ENCODE data around the gene DNAL4. TPM values are rescaled to one million over a fixed set of nuclear protein-coding genes. Genes with fewer than 3 reads are reported as not detected.

DNAL4 gene
- total RNA-seq, 2 experiments from 2014 or later: 1.9 to 2.7 TPM

- DNase-seq: peak in 4 of 14 experiments; percentile 48 to 63 (median 58)
Observed at GRCh38 chr22:38753948-38754750, 39.8 kb downstream of the DNAL4 start.

GRCh38 chr22:38751422-38752346 lies 42.3 kb downstream of the DNAL4 start:
- TF ChIP-seq, protein P1, sequence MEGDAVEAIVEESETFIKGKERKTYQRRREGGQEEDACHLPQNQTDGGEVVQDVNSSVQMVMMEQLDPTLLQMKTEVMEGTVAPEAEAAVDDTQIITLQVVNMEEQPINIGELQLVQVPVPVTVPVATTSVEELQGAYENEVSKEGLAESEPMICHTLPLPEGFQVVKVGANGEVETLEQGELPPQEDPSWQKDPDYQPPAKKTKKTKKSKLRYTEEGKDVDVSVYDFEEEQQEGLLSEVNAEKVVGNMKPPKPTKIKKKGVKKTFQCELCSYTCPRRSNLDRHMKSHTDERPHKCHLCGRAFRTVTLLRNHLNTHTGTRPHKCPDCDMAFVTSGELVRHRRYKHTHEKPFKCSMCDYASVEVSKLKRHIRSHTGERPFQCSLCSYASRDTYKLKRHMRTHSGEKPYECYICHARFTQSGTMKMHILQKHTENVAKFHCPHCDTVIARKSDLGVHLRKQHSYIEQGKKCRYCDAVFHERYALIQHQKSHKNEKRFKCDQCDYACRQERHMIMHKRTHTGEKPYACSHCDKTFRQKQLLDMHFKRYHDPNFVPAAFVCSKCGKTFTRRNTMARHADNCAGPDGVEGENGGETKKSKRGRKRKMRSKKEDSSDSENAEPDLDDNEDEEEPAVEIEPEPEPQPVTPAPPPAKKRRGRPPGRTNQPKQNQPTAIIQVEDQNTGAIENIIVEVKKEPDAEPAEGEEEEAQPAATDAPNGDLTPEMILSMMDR (IDR thresholded peaks at IDR 0.05): no peak
- peak overlapping the region; percentile 67 to 81 for H3K27ac ChIP-seq (ENCODE audit: low read depth in 1 of 2, low read length in 2 of 2)
- Mint-ChIP-seq H3K4me1 (ENCODE audit: low read depth) (peaks cover 64% of the 10 kb centered on the region), H3K27ac (peak overlapping the region; percentile 99), H3K4me3 (peak overlapping the region; percentile 99), H3K9me3 (no peaks in the 10 kb centered on the region), H3K36me3 (ENCODE audit: low read depth) (peaks cover 88% of the 10 kb centered on the region), H3K27me3 (no peaks in the 10 kb centered on the region)
- H3K4me3 ChIP-seq (ENCODE audit: low read length): peak overlapping the region; percentile 98
- peaks cover 74% of the 10 kb centered on the region for H3K36me3 ChIP-seq (ENCODE audit: insufficient read depth, low read length)
- peaks cover 75% of the 10 kb centered on the region for H3K4me1 ChIP-seq (ENCODE audit: insufficient read depth, low read length)
- intact Hi-C loops (cut with DNase I, micrococcal nuclease): loop anchor here (1.0 to 5.0 kb wide), 2 partner anchors 46 to 91 kb away; partner anchors contain the start of genes GTPBP1 (in 1 of the 2) and NPTXR (in 1 of the 2)
- ChIA-PET CTCF (interaction anchor here (1.1 to 2.1 kb wide), 8 partner anchors 10 to 119 kb away, joined by 3 to 12 read pairs (median 5); no protein-coding TSS in a partner anchor), POLR2A (interaction anchor here (0.7 to 25.2 kb wide), 20 partner anchors 11 to 568 kb away, joined by 3 to 752 read pairs (median 4); partner anchors contain the start of genes CBX6, CBY1, FAM227A and GTPBP1)
- no peaks in the 10 kb centered on the region for H3K9me3 ChIP-seq (ENCODE audit: control insufficient read depth in 1 of 2, insufficient read depth in 1 of 2, low read length in 2 of 2)
- H3K27me3 ChIP-seq (ENCODE audit: control insufficient read depth in 1 of 2, insufficient read depth in 2 of 2, low read length in 2 of 2): no peaks in the 10 kb centered on the region
- DNase-seq (peak; percentile 51 to 94 (median 78)), ATAC-seq (ENCODE audit: poor library complexity) (peak; percentile 59)

More at GRCh38 chr22:38753948-38754750, 39.8 kb downstream of the DNAL4 start:
- H3K9me3 ChIP-seq (ENCODE audit: control insufficient read depth in 1 of 2, insufficient read depth in 1 of 2, low read length in 2 of 2): no peaks in the 10 kb centered on the region
- Mint-ChIP-seq H3K36me3 (ENCODE audit: low read depth) (peaks cover 66% of the 10 kb centered on the region), H3K4me1 (ENCODE audit: low read depth) (peaks cover 80% of the 10 kb centered on the region), H3K27me3 (no peaks in the 10 kb centered on the region), H3K9me3 (no peaks in the 10 kb centered on the region), H3K4me3 (peak overlapping the region; percentile 99), H3K27ac (peak overlapping the region; percentile 99)
- no peak for ATAC-seq (ENCODE audit: poor library complexity)
- TF ChIP-seq, protein P1 (IDR thresholded peaks at IDR 0.05): no peak
- H3K27me3 ChIP-seq (ENCODE audit: control insufficient read depth in 1 of 2, insufficient read depth in 2 of 2, low read length in 2 of 2): no peaks in the 10 kb centered on the region
- intact Hi-C loops (cut with DNase I, micrococcal nuclease): loop anchor here in 1 of 2 experiments (2.0 to 5.0 kb wide), 2 partner anchors 47 to 88 kb away; partner anchors contain the start of gene NPTXR
- ChIA-PET POLR2A (interaction anchor here (0.7 to 25.2 kb wide), 10 partner anchors 8 to 116 kb away, joined by 3 to 752 read pairs (median 7); partner anchors contain the start of genes GTPBP1 and NPTXR), CTCF (interaction anchor here (0.6 to 2.1 kb wide), 6 partner anchors 10 to 72 kb away, joined by 3 to 11 read pairs (median 4); partner anchors contain the start of gene TOMM22)
- H3K4me3 ChIP-seq (ENCODE audit: low read length): peak overlapping the region; percentile 98
- H3K36me3 ChIP-seq (ENCODE audit: insufficient read depth, low read length): peaks cover 50% of the 10 kb centered on the region
- H3K27ac ChIP-seq (ENCODE audit: low read depth in 1 of 2, low read length in 2 of 2): peak overlapping the region; percentile 20 to 81
- peaks cover 83% of the 10 kb centered on the region for H3K4me1 ChIP-seq (ENCODE audit: insufficient read depth, low read length)
